AG09309 (cell line): ENCODE results near the gene FGFBP3.

Source experiments
- DNase-seq: peaks from one replicate; pipeline ENCODE4 v3.0.0-alpha.2; 2010; ENCODE audit warnings: low read depth
- H3K4me3 ChIP-seq: 2 replicates; pipeline ENCODE4 v1.5.1; 2011; ENCODE audit warnings: mild to moderate bottlenecking, low read depth, low read length, moderate library complexity; ENCODE audit not compliant: control insufficient read depth
- CTCF ChIP-seq: IDR thresholded peaks from 2 replicates; pipeline ENCODE4 v1.5.1; 2011; ENCODE audit warnings: mild to moderate bottlenecking, low read depth, low read length, inconsistent platforms; ENCODE audit not compliant: insufficient read depth, control insufficient read depth; ENCODE audit errors: missing control alignments

FGFBP3 gene

DNA sequence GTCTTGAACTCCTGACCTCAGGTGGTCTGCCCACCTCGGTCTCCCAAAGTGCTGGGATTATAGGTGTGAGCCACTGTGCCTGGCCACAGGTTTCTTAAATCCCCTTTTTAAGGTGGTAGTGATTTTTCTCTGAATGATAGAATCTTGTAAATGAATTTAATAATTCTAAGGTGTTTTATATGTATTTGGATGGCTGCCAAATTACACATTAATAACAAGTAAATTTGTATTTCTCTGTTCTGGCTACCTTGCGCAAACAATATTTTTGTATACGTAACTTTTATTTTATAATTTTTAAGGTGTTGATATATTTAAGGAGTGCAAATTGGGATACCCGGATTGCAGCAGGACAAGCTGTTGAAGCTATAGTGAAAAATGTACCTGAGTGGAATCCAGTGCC is 30.4 kb upstream of the FGFBP3 start:
- DNase-seq: no peak
- H3K4me3 ChIP-seq: no peak overlapping the region
- TF ChIP-seq CTCF: no peak

- no peak overlapping the region for H3K4me3 ChIP-seq
- no peak for TF ChIP-seq CTCF
- no peak for DNase-seq
Observed at GRCh38 chr10:91935886-91936285, 26.6 kb upstream of the FGFBP3 start.

DNA sequence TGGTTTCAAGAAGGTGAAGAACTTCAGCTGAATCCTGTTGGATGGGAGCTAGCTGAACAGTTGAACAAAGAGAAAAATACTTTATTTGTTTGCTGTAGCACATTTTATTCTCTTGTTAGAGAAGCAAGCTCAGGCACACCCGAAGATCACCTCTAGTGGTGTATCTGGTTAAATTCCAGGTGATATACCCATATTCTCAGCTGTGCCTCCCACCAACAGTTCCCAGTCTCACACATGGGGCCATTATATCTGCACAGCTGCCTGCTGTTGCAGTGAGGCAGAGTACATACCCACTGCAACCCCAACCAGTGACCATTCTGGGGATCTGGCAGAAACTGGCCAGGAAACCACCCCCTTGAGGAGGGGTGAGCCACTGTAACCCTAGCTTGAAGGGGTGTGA is 23.5 kb upstream of the FGFBP3 start:
- no peak for TF ChIP-seq CTCF
- no peak for DNase-seq
- H3K4me3 ChIP-seq: no peak overlapping the region

- DNase-seq: no peak
- no peak for TF ChIP-seq CTCF
- no peak overlapping the region for H3K4me3 ChIP-seq
Observed at GRCh38 chr10:91931526-91932190, 22.4 kb upstream of the FGFBP3 start.

DNA sequence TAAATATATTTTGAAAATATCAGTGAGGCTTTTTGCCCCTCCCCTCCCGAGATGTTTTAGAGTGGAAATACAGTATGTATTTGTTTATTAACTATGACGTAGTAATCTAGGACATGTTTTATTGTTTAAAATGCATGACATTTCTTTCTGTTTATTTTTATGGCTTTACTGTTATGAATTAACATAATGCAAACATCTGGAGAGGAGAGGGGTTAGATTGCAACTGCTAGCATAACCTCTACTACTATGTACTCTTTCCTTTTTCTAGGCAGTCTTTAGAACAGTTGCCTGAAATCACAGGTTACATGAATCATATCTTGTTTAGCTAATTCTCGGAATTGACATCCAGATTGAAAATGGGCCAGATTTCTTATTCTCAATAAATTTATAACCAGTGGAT is 21.7 kb upstream of the FGFBP3 start:
- no peak for TF ChIP-seq CTCF
- no peak for DNase-seq
- no peak overlapping the region for H3K4me3 ChIP-seq

DNA sequence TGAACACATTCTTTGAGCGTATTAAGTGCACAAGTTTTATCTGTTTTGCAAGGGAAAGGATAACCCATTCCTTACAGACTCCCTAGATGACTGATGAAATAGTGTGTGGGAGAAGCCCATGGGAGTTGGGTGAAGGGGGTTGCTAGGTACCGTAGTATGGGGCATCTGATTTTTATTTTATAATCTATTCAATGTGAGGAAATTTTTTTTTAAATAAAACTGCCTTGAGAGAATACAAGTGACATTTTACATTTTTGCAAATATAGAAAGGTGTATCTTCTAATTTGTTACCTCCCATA is 15.7 kb upstream of the FGFBP3 start:
- no peak for DNase-seq
- peak overlapping the region; percentile 95 for H3K4me3 ChIP-seq
- no peak for TF ChIP-seq CTCF
